HL-60 (cell line): ENCODE measurements around the gene DHRS3.

Experiments
- SPI1 ChIP-seq: IDR thresholded peaks from 2 replicates; pipeline ENCODE4 v1.6.1; 2012; ENCODE audit warnings: low read depth, mild to moderate bottlenecking, borderline replicate concordance
- TF ChIP-seq, protein P1 (sequence below): IDR thresholded peaks from one replicate; pipeline ENCODE4 v1.5.1; 2011; ENCODE audit warnings: low read length, control low read depth, inconsistent platforms; ENCODE audit not compliant: insufficient read depth

GRCh38 chr1:12601700-12602658 is 16.0 kb downstream of the DHRS3 start:
- TF ChIP-seq, protein P1, sequence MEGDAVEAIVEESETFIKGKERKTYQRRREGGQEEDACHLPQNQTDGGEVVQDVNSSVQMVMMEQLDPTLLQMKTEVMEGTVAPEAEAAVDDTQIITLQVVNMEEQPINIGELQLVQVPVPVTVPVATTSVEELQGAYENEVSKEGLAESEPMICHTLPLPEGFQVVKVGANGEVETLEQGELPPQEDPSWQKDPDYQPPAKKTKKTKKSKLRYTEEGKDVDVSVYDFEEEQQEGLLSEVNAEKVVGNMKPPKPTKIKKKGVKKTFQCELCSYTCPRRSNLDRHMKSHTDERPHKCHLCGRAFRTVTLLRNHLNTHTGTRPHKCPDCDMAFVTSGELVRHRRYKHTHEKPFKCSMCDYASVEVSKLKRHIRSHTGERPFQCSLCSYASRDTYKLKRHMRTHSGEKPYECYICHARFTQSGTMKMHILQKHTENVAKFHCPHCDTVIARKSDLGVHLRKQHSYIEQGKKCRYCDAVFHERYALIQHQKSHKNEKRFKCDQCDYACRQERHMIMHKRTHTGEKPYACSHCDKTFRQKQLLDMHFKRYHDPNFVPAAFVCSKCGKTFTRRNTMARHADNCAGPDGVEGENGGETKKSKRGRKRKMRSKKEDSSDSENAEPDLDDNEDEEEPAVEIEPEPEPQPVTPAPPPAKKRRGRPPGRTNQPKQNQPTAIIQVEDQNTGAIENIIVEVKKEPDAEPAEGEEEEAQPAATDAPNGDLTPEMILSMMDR: no peak
- no peak for TF ChIP-seq SPI1
